Measurements from ENCODE around the gene RPL13A. TPM values are rescaled to one million over a fixed set of nuclear protein-coding genes. Genes with fewer than 3 reads are reported as not detected.

RPL13A gene
- total RNA-seq, 1 experiment from 2014 or later, result 7,406 TPM

DNA sequence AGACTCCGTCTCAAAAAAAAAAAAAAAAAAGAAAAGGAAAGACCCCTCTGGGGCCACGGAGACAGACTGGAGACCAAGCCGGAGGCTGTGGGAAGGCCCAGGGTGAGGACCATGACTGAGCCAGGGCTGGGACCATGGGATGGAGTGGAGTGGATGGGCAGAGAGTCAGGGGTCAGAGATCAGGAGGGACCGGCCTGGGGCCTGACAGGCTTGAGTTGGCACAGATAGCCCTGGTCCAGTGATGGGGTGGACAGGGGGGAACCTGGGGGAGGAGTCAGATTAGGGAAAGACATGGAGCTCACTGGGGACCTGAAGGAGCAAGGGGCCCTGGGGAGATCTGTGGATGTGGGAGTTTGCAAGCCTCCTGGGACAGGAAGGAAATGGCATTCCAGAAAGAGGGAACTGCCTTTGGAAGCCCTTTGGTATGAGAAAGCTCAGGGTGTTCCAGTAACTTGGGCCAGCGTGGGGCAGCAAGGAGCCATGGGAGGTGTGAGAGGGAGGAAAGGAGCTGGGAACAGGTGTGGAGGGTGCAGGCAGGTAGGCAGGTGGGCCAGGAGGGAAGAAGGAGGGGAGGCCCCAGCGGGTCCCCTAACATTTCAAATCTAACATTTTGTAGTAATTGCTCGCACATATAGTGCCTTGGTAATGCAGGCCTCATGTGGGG, 6.3 kb upstream of the RPL13A start:
- no peak for DNase-seq (ENCODE audit: low spot score)

DNA sequence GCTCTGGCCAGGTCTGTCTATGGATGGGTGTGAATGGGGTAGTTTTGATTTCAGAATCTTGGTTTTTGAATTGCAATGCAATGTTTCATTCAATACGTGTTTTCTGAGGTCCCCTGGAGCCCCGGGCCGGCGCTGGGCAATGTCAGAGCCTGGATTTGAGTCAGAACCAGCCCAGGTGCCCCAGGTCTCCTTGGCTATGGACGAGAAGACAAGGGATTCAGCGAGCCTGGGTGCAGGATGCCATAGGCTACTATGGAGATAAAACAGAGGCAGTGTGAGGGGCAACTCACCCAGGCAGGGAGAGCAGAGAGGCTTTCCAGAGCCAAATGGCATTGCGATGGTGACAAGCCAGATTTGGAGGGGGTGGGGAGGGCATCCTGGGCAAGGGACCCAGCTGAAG, 1.2 kb upstream of the RPL13A start:
- no peak for DNase-seq (ENCODE audit: low spot score)

DNA sequence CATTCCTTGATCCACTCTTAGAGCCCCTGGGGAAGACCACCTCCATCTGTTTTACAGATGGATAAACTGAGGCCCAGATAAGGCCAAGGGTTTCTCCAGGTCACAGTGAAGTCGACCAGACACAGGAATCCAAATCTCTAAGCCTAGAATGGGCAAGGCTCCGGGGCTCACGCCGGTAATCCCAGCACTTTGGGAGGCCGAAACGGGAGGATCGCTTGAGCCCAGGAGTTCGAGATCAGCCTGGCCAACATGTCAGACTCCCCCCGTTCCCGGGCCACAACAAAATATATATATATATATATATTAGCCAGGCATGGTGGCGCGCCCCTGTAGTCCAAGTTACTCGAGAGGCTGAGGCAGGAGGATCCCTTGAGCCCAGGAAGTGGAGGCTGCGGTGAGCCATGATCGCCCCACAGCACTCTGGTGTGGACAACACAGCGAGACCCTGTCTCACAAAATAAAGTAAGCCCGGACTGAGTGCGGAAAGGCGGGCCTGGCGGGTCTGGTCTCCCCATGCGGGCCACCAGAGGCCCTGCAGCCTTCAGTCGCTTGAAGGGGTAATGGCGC, 615 bp upstream of the RPL13A start:
- no peak for DNase-seq (ENCODE audit: low spot score)

DNA sequence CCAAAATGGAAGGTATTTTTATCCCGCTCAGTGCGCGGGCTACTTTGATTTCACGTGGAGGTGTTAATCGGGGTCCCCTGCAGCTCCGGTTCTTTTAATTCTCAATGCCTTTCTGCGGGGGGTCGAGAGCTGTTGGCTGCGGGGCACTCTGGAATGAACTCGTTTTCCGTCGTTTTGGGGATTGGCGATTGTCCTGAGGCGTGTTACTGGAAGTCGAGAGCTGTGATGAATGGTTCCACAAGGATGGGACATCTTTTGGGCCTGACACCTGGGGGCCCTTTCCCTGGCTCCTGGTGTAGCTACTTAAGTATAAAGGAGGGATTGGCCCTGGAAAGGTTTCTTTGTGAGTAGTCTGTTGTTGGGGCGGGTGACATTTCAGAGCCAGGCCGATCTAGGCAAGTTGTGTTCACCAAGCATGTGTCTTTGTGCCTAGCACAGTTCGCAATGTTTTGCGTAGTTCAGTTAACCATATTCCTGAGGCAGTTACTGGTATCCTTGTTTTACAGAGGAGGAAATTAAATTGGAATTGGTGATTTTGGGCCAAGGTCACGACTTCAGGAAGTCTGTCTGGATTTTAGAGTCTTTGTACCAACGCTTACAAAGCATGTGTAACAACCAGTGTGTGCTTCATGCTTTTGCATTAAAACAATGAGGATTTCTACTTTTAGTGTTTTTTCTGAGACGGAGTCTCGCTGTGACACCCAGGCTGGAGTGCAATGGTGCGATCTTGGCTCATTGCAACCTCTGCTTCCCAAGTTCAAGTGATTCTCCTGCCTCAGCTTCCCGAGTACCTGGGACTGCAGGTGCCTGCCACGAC, 846 bp downstream of the RPL13A start:
- peak; percentile 55 for DNase-seq (ENCODE audit: low spot score)

DNA sequence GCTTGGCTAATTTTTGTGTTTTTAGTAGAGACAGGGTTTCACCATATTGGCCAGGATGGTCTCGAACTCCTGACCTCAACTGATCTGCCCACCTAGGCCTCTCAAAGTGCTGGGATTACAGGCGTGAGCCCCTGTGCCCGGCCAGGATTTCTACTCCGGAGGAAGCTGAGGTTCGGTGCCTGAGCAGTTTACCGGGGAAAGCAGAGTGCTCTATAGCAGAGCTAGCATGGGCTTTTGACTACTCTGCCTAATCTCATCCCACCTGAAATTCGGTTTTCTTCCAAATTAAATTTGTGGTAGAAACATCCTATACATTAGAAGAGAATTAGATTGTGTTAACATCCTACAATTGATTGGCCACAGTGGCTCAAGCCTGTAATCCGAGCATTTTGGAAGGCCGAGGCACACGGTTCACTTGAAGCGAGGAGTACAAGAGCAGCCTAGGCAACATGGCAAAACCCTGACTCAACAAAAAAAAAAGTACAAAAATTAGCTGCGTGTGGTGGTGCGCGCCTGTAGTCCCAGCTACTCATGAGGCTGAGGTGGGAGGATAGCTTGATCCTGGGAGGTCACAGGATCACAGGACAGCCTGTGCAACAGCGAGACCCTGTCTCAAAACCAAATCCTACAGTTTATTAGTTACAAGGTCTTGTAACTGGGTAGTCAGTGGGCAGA, 1.6 kb downstream of the RPL13A start:
- DNase-seq (ENCODE audit: low spot score), result no peak

DNA sequence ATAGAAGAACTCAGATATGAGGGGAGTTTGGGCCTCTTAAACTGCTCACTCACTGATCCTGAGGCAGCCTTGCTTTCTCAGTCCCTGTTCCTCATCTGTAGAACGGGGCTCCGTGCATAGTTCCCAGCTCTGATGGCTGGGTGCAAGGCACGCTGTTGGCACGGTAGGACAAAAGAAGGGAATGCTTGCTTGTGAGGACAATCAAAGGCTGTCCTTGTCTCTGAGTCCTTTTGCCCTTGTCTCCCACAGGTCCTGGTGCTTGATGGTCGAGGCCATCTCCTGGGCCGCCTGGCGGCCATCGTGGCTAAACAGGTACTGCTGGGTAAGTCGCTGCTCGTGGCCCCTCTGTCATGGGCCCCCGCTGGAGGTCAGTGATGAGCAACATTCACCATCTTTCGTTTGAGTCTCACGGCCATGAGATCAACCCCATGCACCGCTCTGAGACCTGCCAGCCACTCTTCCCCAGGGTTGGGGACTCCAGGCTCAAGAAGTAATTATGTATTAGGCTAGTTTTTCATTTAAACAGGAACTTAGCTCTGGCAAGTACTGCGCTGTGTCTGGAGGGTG, 2.3 kb downstream of the RPL13A start:
- peak; percentile 0 for DNase-seq (ENCODE audit: low spot score)

DNA sequence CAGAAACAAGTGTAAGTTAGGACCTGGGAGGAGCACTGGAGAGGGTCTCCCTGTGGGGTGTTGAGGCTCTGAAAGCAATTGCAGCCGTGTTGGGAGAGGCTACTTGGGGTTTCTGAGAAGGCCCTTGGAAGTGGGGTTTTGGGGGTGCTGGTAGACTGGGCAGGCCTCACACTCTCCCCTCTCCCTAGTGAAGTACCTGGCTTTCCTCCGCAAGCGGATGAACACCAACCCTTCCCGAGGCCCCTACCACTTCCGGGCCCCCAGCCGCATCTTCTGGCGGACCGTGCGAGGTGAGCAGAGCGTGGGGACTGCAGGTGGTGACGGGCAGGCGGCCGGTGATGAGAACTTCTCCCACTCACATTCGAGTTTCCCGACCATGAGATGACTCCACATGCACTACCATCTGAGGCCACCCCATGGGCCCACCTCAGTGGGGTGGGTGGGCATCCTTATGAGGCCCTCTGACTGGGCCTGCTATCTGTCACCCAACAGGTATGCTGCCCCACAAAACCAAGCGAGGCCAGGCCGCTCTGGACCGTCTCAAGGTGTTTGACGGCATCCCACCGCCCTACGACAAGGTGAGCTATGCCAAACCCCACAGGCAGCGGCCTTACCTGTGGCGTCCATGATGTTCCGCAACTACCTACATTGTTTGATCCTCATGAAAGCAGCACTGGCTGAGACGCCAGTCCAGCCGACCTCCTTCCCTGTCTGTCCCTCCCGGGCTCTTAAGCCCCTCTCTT, 3.0 kb downstream of the RPL13A start:
- peak; percentile 0 for DNase-seq (ENCODE audit: low spot score)

DNA sequence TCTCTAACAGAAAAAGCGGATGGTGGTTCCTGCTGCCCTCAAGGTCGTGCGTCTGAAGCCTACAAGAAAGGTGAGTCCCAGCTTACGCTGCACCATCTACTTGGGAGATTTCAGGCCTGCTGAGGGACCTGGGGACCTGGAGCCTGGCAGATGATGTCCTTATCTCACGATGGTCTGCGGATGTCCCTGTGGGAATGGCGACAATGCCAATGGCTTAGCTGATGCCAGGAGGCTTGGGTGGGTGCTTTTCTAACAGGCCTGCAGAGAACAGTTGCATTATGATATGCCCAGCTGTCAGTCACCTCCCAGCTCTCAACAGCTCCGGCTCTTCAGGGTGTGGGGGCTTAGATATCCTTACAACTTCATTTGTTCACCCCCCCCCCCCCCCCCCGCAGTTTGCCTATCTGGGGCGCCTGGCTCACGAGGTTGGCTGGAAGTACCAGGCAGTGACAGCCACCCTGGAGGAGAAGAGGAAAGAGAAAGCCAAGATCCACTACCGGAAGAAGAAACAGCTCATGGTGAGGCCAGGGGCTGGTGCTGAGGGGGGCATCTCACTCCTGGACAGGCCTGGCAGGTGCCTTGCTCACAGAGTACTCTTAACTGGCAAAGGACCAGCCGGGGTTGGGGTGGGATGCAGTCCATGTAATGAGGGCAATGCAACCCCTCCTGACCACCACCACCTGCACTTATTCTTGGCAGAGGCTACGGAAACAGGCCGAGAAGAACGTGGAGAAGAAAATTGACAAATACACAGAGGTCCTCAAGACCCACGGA, 3.8 kb downstream of the RPL13A start:
- DNase-seq (ENCODE audit: low spot score), result peak; percentile 0

DNA sequence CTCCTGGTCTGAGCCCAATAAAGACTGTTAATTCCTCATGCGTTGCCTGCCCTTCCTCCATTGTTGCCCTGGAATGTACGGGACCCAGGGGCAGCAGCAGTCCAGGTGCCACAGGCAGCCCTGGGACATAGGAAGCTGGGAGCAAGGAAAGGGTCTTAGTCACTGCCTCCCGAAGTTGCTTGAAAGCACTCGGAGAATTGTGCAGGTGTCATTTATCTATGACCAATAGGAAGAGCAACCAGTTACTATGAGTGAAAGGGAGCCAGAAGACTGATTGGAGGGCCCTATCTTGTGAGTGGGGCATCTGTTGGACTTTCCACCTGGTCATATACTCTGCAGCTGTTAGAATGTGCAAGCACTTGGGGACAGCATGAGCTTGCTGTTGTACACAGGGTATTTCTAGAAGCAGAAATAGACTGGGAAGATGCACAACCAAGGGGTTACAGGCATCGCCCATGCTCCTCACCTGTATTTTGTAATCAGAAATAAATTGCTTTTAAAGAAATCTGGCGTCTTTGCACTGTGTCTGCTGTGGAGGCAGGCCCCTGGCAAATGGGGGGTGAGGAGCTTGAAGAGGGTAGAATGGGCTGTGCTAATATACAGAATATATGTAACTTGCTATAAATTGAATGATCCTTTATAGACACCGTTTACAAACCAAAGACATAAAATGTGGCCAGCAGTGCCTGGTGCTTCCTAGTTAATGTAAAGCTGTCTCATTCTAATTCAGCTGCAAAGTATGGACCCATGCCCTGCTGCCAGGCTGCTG, 4.6 kb downstream of the RPL13A start:
- DNase-seq (ENCODE audit: low spot score), result no peak

DNA sequence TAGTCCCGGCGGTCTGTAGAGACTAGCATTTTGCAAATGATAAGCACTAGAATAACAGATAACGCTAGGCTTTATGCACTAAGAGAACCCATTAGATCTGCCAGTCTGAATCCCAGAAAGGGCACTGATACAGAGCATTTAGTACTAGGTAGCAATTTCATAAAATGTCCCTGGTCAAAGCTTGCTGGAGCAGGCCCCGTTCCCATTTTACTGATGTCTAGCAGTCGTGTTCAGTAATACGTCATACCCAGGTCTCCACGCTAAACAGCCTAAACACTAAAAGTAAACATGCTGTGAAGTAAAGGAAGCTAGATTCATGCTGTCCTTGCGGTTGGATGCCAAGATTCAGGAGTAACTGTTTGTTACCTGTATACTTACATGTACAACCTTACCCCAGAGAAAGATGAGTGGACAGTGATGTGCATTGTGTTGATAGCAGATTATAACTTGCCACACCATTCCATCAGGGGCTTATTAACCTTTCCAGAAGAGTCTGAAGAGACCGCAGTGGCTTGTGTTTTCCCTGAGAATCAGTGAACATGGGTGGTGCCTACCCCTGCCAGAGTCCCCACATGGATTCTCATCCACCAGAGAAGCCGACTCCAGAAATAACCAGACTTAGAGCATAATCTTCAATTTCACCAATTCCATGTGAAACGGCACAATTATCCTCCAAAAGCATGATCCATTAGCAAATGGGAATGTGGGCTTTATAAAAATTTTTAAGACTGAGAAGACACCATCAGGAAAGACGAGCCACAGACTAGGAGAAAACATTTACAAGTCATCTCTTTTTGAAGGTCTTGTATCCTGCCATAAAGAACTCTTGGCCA, 5.4 kb downstream of the RPL13A start:
- peak; percentile 79 for DNase-seq (ENCODE audit: low spot score)

DNA sequence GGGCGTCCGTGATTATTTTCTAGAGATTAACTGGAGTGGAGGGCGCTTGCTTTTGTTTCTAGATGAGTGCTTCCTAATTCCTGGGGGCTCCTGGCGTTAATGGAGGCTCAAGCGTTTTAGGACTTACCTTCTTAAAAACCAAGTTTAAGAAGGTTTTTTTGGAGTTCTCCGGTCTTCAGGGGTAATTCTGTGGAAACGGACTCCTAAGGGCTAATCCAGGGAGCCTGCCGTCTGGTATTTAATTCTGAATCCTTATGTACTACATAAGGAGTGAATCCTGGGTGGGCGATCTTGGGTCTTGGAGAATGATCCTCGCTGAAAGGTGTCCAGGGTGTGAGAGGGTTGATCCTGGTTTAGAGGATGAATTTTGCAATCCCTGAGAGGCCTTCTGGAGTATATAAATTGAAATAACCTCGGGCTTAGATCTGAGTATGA, 9.2 kb downstream of the RPL13A start:
- peak; percentile 46 for DNase-seq (ENCODE audit: low spot score)

DNA sequence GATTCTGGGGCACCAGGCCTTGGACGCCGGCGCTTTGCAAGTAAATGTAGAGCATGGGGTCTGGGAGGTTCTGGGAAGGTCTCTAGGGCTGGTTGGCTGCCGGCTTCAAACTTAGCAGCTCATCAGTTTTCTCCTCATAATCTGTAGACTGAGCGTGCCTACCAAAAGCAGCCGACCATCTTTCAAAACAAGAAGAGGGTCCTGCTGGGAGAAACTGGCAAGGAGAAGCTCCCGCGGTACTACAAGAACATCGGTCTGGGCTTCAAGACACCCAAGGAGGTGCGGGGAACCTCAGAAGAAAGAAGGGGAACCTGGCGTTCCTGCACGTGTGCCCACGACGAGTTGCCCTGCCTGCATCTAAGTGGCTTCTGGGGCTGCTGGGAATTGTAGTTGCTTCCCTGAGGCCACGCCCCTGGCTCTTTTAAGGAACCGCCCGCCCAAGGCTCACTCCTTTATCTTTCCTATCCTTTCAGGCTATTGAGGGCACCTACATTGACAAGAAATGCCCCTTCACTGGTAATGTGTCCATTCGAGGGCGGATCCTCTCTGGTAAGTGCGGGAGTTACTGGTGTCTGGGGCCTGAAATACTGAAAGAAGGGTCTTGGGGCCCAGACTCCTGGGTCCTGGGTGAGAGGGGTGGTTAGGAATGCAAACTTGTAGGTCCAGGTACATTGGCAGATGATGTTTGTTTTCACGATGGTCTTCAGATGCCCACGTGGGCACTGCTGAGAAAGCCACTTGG, 9.8 kb downstream of the RPL13A start:
- peak; percentile 79 for DNase-seq (ENCODE audit: low spot score)

DNA sequence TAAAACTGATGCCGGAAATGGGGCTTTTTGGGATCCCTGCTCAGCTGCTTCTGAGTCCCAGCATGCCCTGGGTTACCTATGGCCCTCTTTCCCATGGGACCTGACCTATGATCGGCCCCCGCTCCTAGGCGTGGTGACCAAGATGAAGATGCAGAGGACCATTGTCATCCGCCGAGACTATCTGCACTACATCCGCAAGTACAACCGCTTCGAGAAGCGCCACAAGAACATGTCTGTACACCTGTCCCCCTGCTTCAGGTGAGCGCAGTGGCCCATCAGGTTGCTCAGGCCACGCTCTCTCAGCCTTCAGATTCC, 10.3 kb downstream of the RPL13A start:
- DNase-seq (ENCODE audit: low spot score), result no peak

DNA sequence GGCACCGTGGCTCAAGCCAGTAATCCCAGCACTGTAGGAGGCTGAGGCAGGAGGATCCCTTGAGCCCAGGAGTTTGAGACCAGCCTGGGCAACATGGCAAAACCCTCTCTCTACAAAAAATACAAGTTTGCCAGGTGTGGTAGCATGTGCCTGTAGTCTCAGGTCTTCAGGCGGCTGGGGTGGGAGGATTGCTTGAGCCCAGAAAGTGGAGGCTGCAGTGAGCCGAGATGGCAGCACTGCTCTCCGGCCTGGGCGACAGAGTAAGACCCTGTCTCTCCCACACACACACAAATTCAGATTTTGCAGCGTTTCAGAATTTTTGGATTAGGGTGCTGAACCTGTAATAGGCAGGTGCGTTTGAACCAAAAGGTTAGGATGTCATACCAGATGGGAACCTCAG, 11.1 kb downstream of the RPL13A start:
- DNase-seq (ENCODE audit: low spot score), result no peak

DNA sequence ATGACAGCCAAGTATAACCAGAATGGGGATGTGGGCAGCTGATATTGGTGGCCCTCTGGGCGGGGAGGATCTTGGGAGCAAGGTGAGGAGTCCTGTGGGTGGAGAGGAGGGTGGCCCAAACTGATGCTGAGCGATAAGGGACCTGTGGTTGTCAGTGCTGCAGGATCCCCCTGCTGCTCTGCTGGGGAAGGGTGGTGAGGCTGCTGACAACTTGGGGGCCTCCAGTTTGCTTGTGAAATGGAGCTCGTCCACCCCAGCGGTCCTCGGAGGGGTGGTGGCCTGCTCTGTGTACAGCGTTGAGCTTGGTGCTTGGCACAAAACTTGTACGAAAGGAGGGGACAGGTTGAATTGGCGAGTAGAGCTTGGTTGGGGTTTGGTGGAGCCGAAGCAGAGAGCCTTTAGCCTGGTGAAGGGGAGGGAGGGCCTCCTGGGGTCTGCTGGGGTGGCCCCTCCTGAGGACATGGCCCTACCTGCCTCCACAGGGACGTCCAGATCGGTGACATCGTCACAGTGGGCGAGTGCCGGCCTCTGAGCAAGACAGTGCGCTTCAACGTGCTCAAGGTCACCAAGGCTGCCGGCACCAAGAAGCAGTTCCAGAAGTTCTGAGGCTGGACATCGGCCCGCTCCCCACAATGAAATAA, 11.7 kb downstream of the RPL13A start:
- DNase-seq (ENCODE audit: low spot score), result no peak

DNA sequence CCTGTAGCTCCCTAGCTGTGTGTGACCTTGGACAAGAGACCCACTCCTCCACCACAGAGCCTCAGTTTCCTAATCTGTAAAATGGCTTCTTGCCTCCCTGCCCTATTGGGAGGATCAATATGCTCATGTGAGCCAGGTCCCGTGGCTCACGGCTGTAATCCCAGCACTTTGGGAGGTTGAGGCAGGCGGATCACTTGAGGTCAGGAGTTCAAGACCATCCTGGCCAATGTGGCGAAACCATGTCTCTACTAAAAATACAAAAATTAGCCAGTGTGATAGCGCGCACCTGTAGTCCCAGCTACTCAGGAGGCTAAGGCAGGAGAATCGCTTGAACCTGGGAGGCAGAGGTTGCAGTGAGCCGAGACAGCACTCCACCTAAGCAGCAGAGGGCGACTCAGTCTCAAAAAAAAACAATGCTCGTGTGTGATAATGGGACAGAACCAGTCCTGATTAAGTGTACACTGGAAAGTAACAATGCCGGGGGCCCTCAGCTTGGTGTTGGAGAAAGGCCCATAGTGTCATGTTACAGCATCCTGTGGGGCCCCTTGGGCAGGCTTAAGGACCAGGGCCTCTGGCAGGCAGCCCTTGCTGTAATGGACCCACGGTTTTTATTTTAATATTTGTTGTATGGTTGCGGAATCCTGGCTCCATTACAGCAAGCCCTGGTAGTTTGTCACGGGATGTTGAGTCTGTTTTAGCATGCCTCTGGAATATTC, 15.6 kb downstream of the RPL13A start:
- peak; percentile 87 for DNase-seq (ENCODE audit: low spot score)

DNA sequence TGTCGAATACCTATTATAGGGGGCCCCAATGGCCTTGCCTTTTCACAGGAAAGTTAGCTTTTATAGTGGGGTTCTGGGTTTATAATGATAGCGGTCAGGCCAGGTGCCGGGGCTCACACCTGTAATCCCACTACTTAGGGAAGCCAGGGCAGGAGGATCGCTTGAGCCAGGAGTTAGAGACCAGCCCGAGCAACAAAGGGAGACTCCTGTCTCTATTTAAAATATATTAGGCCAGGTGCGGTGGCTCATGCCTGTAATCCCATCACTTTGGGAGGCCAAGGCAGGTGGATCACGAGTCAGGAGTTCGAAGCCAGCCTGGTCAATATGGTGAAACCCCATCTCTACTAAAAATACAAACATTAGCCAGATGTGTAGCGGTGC, 16.2 kb downstream of the RPL13A start:
- DNase-seq (ENCODE audit: low spot score), result no peak

Measured in HT-29 (cell line).